ENCODE results near the gene TSC2. TPM values are rescaled to one million over a fixed set of nuclear protein-coding genes. Genes with fewer than 3 reads are reported as not detected.

Gene TSC2
- total and polyA plus RNA-seq, 3 donors from 2014 or later = 136 to 271 (median 222) TPM

DNA sequence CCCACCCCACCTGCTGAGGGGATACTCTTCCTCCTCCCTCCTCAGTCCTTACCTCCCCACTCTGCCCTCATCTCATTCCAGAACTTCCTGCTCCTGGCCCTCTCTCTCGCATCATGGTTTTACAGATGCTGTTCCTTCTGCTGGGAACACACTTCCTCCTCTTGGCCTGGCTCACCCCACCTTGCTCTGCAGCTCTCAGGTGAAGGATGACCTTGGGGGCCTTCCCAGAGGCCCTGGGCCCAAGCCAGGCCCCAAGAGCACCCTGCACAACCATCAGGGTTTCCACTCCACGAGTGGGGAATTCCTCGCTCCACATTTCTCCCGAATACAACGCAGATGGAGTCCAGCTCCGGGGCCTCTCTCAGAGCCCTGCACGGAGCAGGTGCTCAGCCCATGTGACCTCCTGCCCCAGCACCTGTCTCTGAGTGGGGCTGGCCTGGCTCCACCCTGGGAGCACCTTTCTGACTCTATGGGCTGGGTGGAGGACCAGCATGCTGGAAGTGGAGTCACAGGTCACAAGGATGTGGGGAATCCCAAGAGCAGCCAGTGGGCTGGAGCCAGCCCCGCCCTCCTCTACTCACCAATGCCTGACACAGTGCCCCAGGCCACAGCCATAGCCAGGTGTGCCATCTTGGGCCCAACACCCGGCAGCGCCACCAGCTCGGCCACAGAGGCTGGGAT is 4.7 kb upstream of the TSC2 start:
- Histone ChIP-seq H3K27ac (no peak overlapping the region), H3K9me3 (no peaks in the 10 kb centered on the region), H3K36me3 (ENCODE audit: low read depth, missing control alignments) (no peaks in the 10 kb centered on the region), H3K27me3 (no peaks in the 10 kb centered on the region), H3K4me1 (peaks cover 54% of the 10 kb centered on the region), H3K4me3 (no peak overlapping the region)
- TF ChIP-seq CTCF (IDR thresholded peaks at IDR 0.05) (no peak), POLR2A (IDR thresholded peaks at IDR 0.05) (no peak)
- 86 to 89% methylated on average over 4 to 11 of the region's 11 CpGs for WGBS, 2 donors
- no peak for DNase-seq
- intact Hi-C loops (cut with DNase I; ENCODE audit: low total_unique reads) = no loop called here

- WGBS, 2 donors = 78 to 85% methylated on average over 15 to 26 of the region's 26 CpGs
- H3K27me3 ChIP-seq = no peaks in the 10 kb centered on the region
- intact Hi-C loops (cut with DNase I; ENCODE audit: low total_unique reads) = no loop called here
- H3K36me3 ChIP-seq (ENCODE audit: low read depth, missing control alignments) = no peaks in the 10 kb centered on the region
- TF ChIP-seq CTCF (IDR thresholded peaks at IDR 0.05) = no peak
- no peak for TF ChIP-seq POLR2A (IDR thresholded peaks at IDR 0.05)
- no peak for DNase-seq
- no peaks in the 10 kb centered on the region for H3K9me3 ChIP-seq
- H3K4me3 ChIP-seq = no peak overlapping the region
- H3K4me1 ChIP-seq = peaks cover 52% of the 10 kb centered on the region
- no peak overlapping the region for H3K27ac ChIP-seq
Observed at GRCh38 chr16:2043667-2044451, 3.9 kb upstream of the TSC2 start.

DNA sequence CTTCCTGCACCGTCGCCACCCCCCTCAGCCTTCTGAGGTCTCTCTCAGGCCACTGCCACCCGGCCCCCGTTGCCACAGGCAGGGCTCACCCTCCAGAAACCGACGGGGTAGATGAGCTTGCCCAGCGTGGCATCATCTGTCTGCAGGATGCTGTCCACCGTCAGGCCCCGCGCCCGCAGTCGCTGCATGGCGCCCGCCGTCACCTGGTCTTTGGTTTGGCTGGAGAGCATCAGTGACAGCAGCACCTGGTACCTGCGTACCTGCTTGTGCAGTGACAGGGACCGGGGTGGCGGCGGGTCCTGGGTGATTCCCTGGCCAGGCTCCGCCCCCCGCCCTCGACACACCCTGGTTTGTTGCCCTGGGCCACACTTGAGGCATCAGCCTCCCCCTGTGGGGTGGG is 3.2 kb upstream of the TSC2 start:
- Histone ChIP-seq H3K27ac (no peak overlapping the region), H3K36me3 (ENCODE audit: low read depth, missing control alignments) (no peaks in the 10 kb centered on the region), H3K4me3 (no peak overlapping the region), H3K27me3 (no peaks in the 10 kb centered on the region), H3K4me1 (peaks cover 47% of the 10 kb centered on the region), H3K9me3 (no peaks in the 10 kb centered on the region)
- TF ChIP-seq CTCF (IDR thresholded peaks at IDR 0.05) = no peak
- no peak for TF ChIP-seq POLR2A (IDR thresholded peaks at IDR 0.05)
- no peak for DNase-seq
- intact Hi-C loops (cut with DNase I; ENCODE audit: low total_unique reads) = no loop called here
- WGBS, 2 donors = 96% methylated on average over 22 of the region's 22 CpGs; no CpG with 5 or more reads in 1 of the 2 donors

DNA sequence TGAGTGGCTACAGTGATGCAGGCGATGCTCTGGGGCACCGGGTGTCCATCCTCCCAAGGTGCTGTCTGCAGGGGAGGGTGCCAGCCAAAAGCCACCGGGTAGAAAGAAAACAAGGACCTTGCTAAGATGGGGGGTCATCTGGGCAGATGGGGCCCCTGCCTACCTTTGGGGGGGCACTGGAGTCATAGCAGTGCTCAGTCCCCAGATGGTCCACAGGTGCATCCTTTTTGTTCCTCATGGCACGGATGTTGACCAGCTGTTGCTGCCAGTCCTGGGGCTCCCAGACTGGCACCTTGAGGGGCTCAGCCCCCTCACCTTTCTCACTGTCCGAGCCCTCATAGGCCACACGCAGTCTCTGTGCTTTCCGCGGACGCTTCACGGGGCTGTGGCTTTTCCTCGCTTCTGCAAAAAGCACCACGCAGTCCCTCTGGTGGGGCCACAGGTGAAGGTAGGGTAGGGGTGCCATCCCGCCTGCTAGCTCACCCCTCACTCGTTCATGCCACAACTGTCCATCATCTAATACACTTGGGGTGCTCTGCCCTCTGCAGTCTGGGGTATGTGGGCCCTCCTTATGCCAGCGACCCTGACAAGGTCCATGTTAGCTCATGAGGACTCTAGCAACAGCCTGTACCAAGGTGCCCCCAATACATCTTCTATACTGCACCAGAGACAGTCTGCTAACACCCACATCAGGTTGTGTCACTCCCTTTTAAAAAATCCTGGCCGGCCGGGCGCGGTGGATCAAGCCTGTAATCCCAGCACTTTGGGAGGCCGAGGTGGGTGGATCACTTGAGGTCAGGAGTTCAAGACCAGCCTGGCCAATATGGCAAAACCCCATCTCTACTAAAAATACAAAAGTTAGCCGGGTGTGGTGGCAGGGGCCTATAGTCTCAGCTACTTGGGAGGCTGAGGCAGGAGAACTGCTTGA is 1.6 kb upstream of the TSC2 start:
- no peak for DNase-seq
- H3K36me3 ChIP-seq (ENCODE audit: low read depth, missing control alignments) = no peaks in the 10 kb centered on the region
- no peak overlapping the region for H3K4me3 ChIP-seq
- H3K4me1 ChIP-seq = peaks cover 31% of the 10 kb centered on the region
- no peaks in the 10 kb centered on the region for H3K9me3 ChIP-seq
- TF ChIP-seq CTCF (IDR thresholded peaks at IDR 0.05) (no peak), POLR2A (IDR thresholded peaks at IDR 0.05) (no peak)
- no peak overlapping the region for H3K27ac ChIP-seq
- intact Hi-C loops (cut with DNase I; ENCODE audit: low total_unique reads) = no loop called here
- no peaks in the 10 kb centered on the region for H3K27me3 ChIP-seq
- 86% methylated on average over 21 of the region's 21 CpGs for WGBS, 2 donors
